HG03108 (cell line): Measurements from ENCODE around the gene ZNF616.
A peak's percentile ranks its signal among the peaks of the same experiment; 100 is the strongest.

Source experiments
- ATAC-seq: cut with Tn5 transposase; IDR thresholded peaks from one replicate; pipeline ENCODE4 v1.9.1; 2021; ENCODE audit warnings: moderate library complexity; ENCODE audit not compliant: unreplicated experiment

Gene ZNF616

GRCh38 chr19:52139252-52140031 lies at the start of gene ZNF616:
Gene ZNF616 (minus strand): TSS chr19:52139938. CDS start chr19:52130512, 9,426 bp downstream.
- ATAC-seq: peak; percentile 58

DNA sequence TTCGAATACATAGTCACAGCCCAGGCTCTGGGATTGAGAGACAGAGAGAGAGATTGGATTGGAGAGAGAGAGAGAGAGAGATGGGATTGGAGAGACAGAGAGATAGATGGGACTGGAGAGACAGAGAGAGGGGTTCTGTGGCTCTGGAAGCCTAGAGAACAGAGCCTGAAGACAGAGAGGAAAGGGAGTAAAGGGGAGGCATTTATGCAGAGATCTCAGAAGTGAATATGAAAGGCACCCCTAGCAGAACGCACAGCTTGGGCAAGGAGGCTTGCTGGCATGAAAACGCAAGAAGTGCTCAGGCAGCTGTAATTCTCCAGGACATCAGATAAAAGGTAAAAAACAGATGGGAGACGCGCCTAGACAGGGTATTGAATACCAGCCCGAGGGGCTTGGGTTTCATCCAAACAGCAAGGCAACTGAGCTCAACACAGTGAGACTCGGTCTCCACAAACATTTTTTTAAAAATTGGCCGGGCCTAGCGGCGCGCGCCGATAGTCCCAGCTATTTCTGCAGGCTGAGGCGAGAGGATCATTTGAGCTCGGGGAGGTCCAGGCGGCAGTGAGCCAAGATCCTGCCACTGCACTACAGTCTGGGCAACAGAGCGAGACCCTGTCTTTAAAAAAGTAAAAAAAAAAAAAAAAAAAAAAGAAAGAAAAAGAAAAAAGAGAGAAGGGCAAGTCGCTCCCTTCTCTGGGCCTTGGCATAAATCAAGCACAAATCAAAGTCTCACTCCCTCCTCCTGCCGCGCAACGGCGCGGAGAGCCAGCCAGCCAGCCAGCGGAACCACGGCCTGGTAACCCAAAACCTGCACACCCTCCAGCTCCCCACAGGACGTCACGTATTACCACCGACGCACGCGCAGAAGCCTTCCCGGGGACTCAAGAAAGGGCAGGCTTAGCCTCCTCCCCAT lies 49.3 kb upstream of the ZNF616 start:
- peak; percentile 3 for ATAC-seq

GRCh38 chr19:52187407-52187806 lies 47.7 kb upstream of the ZNF616 start:
- ATAC-seq: no peak

- no peak for ATAC-seq
Measured at GRCh38 chr19:52176574-52176973, 36.8 kb upstream of the ZNF616 start.

- no peak for ATAC-seq
Measured at GRCh38 chr19:52172347-52172746, 32.6 kb upstream of the ZNF616 start.

DNA sequence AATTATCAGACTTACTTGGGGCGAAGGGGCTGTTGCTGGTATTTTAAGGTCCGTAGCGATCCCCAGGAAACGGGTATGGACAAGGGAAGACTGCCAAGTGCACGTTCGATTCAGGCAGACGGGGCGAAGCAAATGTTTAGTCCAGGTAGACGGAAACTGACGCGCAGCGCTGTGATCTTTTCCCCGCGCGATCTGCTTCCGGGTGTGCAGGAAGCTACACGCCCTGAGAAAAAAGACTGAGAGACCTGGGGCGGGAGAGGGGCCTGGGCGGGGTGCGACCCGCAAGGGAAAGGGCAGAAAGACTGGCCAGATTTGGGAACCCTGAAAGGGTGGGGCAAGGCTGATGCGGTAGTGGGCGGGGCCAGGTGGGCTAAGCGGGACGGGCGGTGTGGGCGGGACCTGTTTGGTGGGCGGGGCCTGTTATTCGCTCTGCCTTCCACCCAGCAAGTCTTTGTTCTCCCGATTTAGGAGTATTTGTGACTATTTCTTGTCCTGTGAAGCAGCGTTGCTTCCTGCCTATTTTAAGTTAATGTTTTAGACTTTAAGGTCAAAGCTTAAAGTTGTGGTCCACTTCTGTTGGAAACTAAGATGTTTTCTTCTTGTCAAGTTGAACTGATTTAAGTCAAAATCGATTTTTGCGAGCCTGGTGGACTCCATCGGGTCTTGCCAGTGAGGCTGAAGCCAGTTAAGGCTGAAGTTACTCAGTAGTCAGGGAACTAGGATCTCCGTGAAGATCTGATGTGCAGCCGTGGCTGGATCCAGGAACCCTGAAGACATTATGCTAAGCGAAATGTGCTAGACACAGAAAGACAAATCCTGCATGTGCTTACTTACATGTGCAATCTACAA lies 31.8 kb upstream of the ZNF616 start, which contains the start of gene ZNF836:
Gene ZNF836 (minus strand): TSS at position 301 of the 849 bp plus-strand sequence. CDS start 3,549 bp downstream, outside the sequence.
- peak; percentile 83 for ATAC-seq

DNA sequence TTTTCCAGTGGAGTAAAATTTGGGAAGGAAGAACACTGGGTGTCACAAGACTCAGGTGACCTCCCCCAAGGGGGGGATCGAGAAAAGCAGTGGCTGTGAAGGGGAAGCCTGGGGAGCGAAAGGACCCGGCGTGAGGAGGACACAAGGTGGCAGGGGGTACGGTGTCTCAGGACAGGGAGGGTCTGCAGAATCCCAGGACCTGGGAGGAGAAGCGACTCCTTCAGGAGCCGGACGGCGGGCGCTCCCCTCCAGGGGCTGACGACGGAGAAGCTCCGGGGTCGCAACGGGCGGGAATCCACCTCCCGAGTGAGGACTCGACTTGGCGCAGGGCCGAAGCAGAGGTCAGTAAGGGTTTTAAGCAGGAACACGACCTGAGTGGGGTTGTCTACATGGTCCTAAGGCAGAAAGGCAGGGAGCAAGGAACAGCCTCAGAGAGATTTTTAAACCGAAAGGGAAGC lies 31.2 kb upstream of the ZNF616 start:
- ATAC-seq: no peak

GRCh38 chr19:52170304-52170703 lies 30.6 kb upstream of the ZNF616 start:
- ATAC-seq: no peak

DNA sequence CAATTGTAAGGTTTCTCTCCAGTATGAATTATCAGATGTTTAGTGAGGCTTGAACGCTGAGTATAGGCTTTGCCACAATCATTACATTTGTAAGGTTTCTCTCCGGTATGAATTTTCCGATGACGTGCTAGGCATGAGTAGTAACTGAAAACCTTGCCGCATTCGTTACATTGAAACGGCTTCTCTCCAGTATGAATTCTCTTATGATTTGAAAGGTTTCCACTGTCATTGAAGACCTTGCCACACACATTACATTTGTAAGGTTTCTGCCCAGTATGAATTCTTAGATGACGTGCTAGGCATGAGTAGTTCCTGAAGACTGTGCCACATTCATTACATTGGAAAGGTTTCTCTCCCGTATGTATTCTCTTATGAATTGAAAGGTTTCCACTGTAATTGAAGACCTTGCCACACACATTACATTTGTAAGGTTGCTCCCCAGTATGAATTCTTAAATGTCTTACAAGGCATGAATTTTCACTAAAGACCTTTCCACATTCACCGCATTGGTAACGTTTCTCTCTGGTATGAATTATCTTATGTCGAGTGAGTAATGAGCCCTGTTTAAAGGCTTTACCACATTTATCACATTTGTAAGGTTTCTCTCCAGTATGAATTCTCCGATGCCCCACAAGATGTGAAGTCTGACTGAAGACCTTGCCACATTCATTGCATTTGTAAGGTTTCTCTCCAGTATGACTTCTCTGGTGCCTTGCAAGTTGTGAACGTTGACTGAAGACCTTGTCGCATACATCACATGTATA lies 16.0 kb upstream of the ZNF616 start:
- ATAC-seq: no peak

GRCh38 chr19:52148256-52148655 lies 8.5 kb upstream of the ZNF616 start:
- ATAC-seq: no peak

DNA sequence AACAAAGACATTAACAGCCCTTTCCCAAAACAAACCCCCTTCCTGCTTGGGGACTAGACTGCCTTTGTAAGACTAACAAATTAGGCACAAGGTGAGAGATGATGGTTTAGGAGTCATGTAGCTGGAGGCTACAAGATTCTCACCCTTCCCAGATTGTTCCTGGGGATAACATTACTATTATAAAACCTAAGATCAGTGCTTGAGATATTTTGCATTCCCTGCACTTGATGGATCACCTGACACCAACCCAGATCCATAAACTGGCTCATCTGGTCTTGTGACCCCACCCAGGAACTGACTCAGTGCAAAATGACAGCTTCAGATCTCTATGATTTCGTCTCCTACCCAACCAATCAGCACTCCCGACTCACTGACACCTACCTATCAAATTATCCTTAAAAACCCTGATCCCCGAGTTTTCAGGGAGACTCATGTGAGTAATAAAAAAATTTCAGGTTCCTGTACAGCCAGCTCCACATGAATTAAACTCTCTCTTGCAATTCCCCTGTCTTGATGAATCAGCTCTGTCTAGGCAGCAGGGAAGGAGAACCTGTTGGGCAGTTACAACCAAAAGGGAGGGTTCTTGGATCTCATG lies 2.4 kb upstream of the ZNF616 start:
- ATAC-seq: no peak

DNA sequence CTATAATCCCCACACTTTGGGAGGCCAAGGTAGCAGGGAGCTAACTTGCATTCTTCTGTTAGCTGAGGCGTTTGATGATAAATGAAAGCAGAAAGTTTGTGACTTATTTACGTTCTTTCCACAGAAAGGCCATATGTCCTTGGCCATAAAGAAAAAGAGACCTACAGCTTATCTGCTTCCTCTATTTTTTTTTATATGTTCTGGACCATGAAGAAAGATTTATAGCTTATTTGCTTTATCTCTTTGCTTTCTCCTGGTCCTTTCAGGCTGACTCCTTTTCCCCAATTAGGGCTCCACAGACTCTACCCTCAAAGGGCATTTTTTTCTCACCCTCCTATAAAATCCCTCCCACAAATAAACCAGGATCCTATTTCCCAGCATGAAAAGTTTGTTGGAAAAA lies 1.5 kb upstream of the ZNF616 start:
- ATAC-seq: no peak

GRCh38 chr19:52140032-52140710 lies 433 bp upstream of the ZNF616 start:
- ATAC-seq: peak; percentile 91

- no peak for ATAC-seq
Measured at GRCh38 chr19:52138983-52139251, 821 bp downstream of the ZNF616 start.

GRCh38 chr19:52138278-52138982 lies 1.3 kb downstream of the ZNF616 start:
- no peak for ATAC-seq

DNA sequence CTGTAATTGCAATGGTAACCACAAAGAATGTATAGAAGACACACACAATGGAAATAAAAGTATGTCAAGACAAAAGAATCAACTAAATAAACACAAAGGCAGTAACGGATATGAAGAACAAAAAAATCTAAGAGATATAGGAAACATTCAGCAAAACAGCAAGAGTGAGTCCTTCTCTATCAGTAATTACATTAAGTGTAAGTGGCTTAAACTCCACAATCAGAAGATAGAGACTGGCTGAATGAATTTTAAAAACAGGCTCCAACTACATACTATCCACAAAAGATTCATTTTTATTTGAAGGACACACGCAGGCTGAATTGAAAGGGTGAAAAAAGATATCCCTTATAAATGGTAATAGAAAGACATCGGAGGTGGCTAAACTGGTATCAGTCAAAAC lies 19.5 kb downstream of the ZNF616 start:
- no peak for ATAC-seq

DNA sequence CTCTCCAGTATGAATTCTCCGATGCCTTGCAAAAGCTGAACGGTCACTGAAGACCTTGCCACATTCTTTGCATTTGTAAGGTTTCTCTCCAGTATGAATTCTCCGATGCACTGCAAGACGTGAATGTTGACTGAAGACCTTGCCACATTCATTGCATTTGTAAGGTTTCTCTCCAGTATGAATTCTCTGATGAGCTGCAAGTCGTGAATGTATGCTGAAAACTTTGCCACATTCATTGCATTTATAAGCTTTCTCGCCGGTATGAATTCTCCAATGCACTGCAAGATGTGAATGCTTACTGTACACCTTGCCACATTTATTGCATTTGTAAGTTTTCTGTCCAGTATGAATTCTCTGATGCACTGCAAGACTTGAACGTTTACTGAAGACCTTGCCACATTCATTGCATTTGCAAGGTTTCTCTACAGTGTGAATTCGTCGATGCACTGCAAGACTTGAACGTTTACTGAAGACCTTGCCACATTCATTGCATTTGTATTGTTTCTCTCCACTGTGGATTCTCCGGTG lies 24.1 kb downstream of the ZNF616 start:
- ATAC-seq: no peak

DNA sequence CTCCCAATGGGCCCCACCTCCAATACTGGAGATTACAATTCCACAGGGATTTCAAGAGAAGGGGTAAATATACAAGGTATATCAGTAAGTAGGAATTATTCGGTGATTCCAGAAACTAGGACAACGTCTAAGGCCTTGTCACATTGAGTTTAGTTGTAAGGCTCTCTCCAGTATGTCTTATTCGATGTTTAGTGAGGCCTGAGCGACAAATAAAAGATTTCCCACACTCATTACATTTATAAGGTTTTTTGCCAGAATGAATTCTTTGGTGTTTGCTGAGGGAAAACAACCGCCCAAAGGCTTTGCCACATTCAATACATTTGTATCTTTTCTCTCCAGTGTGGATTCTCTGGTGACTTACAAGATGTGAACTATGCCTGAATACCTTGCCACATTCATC lies 25.0 kb downstream of the ZNF616 start:
- no peak for ATAC-seq
